HG02852 (cell line): ENCODE measurements around the gene SYVN1.
"Not testable (repeated sequence)": the region's sequence is repeated elsewhere in the genome, so short reads cannot be mapped to it uniquely, and the experiment has no call there.

Experiments
- ATAC-seq: cut with Tn5 transposase; IDR thresholded peaks from one replicate; pipeline ENCODE4 v1.9.1; 2021; ENCODE audit warnings: mild to moderate bottlenecking, moderate library complexity; ENCODE audit not compliant: unreplicated experiment

Gene SYVN1

GRCh38 chr11:65128182-65129145 lies 5.9 kb downstream of the SYVN1 start:
- ATAC-seq: no peak

- no peak for ATAC-seq
Observed at GRCh38 chr11:65127473-65128181, 6.7 kb downstream of the SYVN1 start.

- ATAC-seq: no peak
Observed at GRCh38 chr11:65126624-65127274, 7.6 kb downstream of the SYVN1 start.

GRCh38 chr11:65125197-65126056 lies 8.9 kb downstream of the SYVN1 start:
- no peak for ATAC-seq

- no peak for ATAC-seq
Observed at GRCh38 chr11:65124480-65125196, 9.7 kb downstream of the SYVN1 start.

- ATAC-seq: peak; percentile 64
Observed at GRCh38 chr11:65121865-65122696, 12.2 kb downstream of the SYVN1 start, which contains the start of the genes FAU and MRPL49. TSS of gene FAU (minus strand) at chr11:65122134. CDS start at chr11:65121813, 321 bp downstream. TSS of gene MRPL49 (plus strand) at chr11:65122321. CDS start at chr11:65122347, 26 bp downstream.

- no peak for ATAC-seq
Observed at GRCh38 chr11:65121447-65121864, 12.9 kb downstream of the SYVN1 start.

GRCh38 chr11:65120831-65121230 lies 13.5 kb downstream of the SYVN1 start:
- no peak for ATAC-seq

- no peak for ATAC-seq
Observed at GRCh38 chr11:65119670-65119995, 14.7 kb downstream of the SYVN1 start.

GRCh38 chr11:65118891-65119669 lies 15.2 kb downstream of the SYVN1 start:
- not testable (repeated sequence) for ATAC-seq

- ATAC-seq: no peak
Observed at GRCh38 chr11:65118097-65118837, 16.1 kb downstream of the SYVN1 start.

GRCh38 chr11:65117206-65118096 lies 16.9 kb downstream of the SYVN1 start, which contains the start of gene ZNHIT2:
TSS of gene ZNHIT2 (minus strand) at chr11:65117701. CDS start at chr11:65117653, 48 bp downstream.
- ATAC-seq: peak; percentile 53

- no peak for ATAC-seq
Observed at GRCh38 chr11:65116370-65117205, 17.7 kb downstream of the SYVN1 start.

- ATAC-seq: no peak
Observed at GRCh38 chr11:65115361-65116082, 18.8 kb downstream of the SYVN1 start.
